T-cell (primary cell): ENCODE results near the gene UBAC2. TPM values are rescaled to one million over a fixed set of nuclear protein-coding genes. Genes with fewer than 3 reads are reported as not detected.

ENCODE experiments used
- ATAC-seq, 4 experiments: fragments of 200-7000 bp in 3 of 4; fragments of 150-1000 bp in 1 of 4; cut with Tn5 transposase; replicated peaks in 1 of 4; 1 replicate in 3 of 4; 2 replicates in 1 of 4; pipeline ENCODE4 v1.10.0; 2021; ENCODE audit warnings: moderate library complexity in 3 of 4, mild to moderate bottlenecking in 2 of 4, moderate number of reproducible peaks in 1 of 4
- CTCF ChIA-PET, 2 donors: fragments of 300-600 bp; sonication (Branson Sonifier 250); formaldehyde crosslinking; loops; one replicate each; lab custom pipeline; 2022; ENCODE audit warnings: antibody characterized with exemption in 2 of 2; lab: Charles Lee
- POLR2A ChIA-PET, 2 donors: fragments of 300-600 bp; sonication (Branson Sonifier 250); formaldehyde crosslinking; loops; one replicate each; lab custom pipeline; 2022; ENCODE audit warnings: antibody characterized with exemption in 2 of 2; lab: Charles Lee
- DNase-seq, 35 experiments: peaks; one replicate each; pipeline versions ENCODE4 v3.0.0 to v3.0.0-alpha.2; 2013 to 2023
- H3K27ac ChIP-seq: one replicate; pipeline ENCODE4 v1.5.1; 2013; ENCODE audit warnings: low read length
- H3K27me3 ChIP-seq, 2 experiments: replicated peaks in 1 of 2; 1 replicate in 1 of 2; 2 replicates in 1 of 2; pipeline versions ENCODE4 v1.6.1 to v1.7.0; 2013; ENCODE audit warnings: low read length in 1 of 2, mixed read lengths in 1 of 2; ENCODE audit not compliant: control insufficient read depth in 2 of 2, insufficient read depth in 2 of 2; ENCODE audit errors: extremely low read depth in 1 of 2
- H3K36me3 ChIP-seq, 2 donors: 1 replicate in 1 of 2; 2 replicates in 1 of 2; pipeline versions ENCODE4 v1.6.1 to v1.7.0; 2013; ENCODE audit warnings: low read length in 1 of 2; ENCODE audit not compliant: control insufficient read depth in 2 of 2, insufficient read depth in 1 of 2; ENCODE audit errors: extremely low read depth in 1 of 2
- H3K4me1 ChIP-seq, 2 experiments: 1 replicate in 1 of 2; 2 replicates in 1 of 2; pipeline versions ENCODE4 v1.6.1 to v1.7.0; 2013; ENCODE audit warnings: low read length in 2 of 2, mixed read lengths in 1 of 2; ENCODE audit not compliant: insufficient read depth in 2 of 2, control insufficient read depth in 1 of 2; ENCODE audit errors: extremely low read depth in 1 of 2
- H3K4me3 ChIP-seq, 2 donors: 1 replicate in 1 of 2; 2 replicates in 1 of 2; pipeline versions ENCODE4 v1.5.1 to v1.7.0; 2013; ENCODE audit warnings: mild to moderate bottlenecking in 2 of 2, low read length in 1 of 2, moderate library complexity in 1 of 2; ENCODE audit not compliant: control insufficient read depth in 1 of 2; ENCODE audit errors: extremely low read depth in 1 of 2
- H3K9me3 ChIP-seq: 2 replicates; pipeline ENCODE4 v1.7.0; 2013
- H3K27ac Mint-ChIP-seq, 2 donors: one replicate each; pipeline ENCODE4 v1.8.0; 2020 to 2021; ENCODE audit warnings: mild to moderate bottlenecking in 2 of 2, mixed read lengths in 2 of 2
- H3K27me3 Mint-ChIP-seq, 2 donors: one replicate each; pipeline ENCODE4 v1.8.0; 2021 to 2022; ENCODE audit warnings: mixed read lengths in 2 of 2
- H3K36me3 Mint-ChIP-seq: one replicate; pipeline ENCODE4 v1.8.0; 2021; ENCODE audit warnings: mixed read lengths
- H3K4me1 Mint-ChIP-seq, 3 donors: one replicate each; pipeline ENCODE4 v1.8.0; 2020 to 2022; ENCODE audit warnings: mixed read lengths in 3 of 3, mild to moderate bottlenecking in 1 of 3
- H3K4me3 Mint-ChIP-seq, 3 donors: one replicate each; pipeline ENCODE4 v1.8.0; 2020 to 2022; ENCODE audit warnings: mild to moderate bottlenecking in 3 of 3, mixed read lengths in 3 of 3, moderate library complexity in 3 of 3
- H3K9me3 Mint-ChIP-seq, 3 donors: one replicate each; pipeline ENCODE4 v1.8.0; 2020 to 2022; ENCODE audit warnings: mixed read lengths in 3 of 3
- WGBS: methylation state at CpG from one replicate; pipeline ENCODE4 v1.1.5; 2013; ENCODE audit warnings: missing lambda C conversion rate; ENCODE audit not compliant: insufficient coverage; 5-methylcytosine and 5-hydroxymethylcytosine counted together
- total RNA-seq, 35 experiments: library from RNA in 6 of 35; stranded (reverse) in 6 of 35; fragments of 120-200 nt in 1 of 35; gene quantifications; one replicate each; pipeline versions ENCODE4 v1.2.1 to v1.2.4 and lab custom pipeline; 2013 to 2026

The UBAC2 gene
- total RNA-seq, 5 donors from 2014 or later (not counting 1 experiment from before 2014, with no cell fraction given), result 83.3 to 99.3 (median 84.9) TPM

GRCh38 chr13:99374169-99374991 is 173.7 kb downstream of the UBAC2 start:
- WGBS, result 98% methylated on average over 6 of the region's 10 CpGs
- H3K36me3 ChIP-seq, result peaks cover 5 to 15% of the 10 kb centered on the region in 2 donors
- Mint-ChIP-seq H3K36me3 (peaks cover 56% of the 10 kb centered on the region), H3K27ac (peak overlapping the region; percentile 98 to 100), H3K9me3 (no peaks in the 10 kb centered on the region), H3K4me3 (peak overlapping the region in 1 of 3 donors; percentile 72), H3K4me1 (peaks cover 84 to 94% (median 93%) of the 10 kb centered on the region in 3 donors), H3K27me3 (no peaks in the 10 kb centered on the region)
- H3K9me3 ChIP-seq, result no peaks in the 10 kb centered on the region
- H3K27ac ChIP-seq, result peak overlapping the region; percentile 88
- DNase-seq (no peak), ATAC-seq (no peak)
- CTCF ChIA-PET, result interaction anchor here (0.5 to 1.7 kb wide), 11 partner anchors 14 to 178 kb away, joined by 3 to 14 read pairs (median 4); no protein-coding TSS in a partner anchor
- H3K4me3 ChIP-seq, result no peak overlapping the region
- H3K27me3 ChIP-seq, result no peaks in the 10 kb centered on the region
- H3K4me1 ChIP-seq, result peaks cover 63 to 72% of the 10 kb centered on the region in 2 experiments
- POLR2A ChIA-PET, result interaction anchor here (0.5 to 2.4 kb wide), 14 partner anchors 7 to 105 kb away, joined by 3 to 18 read pairs (median 4); no protein-coding TSS in a partner anchor

DNA sequence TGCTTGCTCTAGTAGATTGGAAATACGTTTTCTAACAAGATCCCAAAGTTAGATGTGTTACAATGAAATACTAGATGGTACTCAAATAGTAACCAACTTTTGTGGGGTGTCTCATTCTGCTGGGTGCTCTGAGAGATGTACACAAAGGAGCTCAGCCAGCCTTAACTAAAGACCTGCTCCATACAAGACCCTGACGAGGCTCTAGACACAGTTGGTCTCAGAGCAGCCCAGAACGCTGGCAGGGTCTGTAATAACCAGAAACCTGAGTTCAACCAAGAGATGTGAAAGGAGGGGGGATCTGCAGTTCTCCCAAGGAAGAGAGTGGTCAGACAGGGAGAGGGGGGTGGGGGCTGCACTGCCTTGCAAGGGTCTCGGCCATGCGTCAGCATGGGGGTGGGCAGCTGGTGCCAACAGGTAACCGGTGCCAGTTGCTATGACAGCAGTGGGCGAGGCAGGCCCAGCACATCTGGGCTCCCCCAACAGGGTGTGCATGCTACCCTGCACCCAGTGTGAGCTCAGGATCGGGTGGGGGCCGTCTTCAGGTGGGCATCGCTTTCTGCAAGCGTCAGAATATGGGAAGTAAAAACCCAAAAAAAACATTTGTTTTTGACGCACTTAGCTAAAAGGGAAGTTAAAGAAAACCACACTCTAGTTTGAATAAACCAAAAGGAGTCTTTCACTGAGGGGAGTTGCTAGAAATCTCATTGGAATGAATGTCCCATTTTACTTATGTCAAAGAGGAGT is 174.5 kb downstream of the UBAC2 start:
- ATAC-seq (peak; percentile 64 to 92 (median 70)), DNase-seq (peak in 34 of 35 experiments; percentile 50 to 93 (median 84))
- H3K36me3 Mint-ChIP-seq, result peaks cover 58% of the 10 kb centered on the region
- H3K9me3 ChIP-seq, result no peaks in the 10 kb centered on the region
- peak overlapping the region; percentile 49 to 72 (median 51) for H3K4me3 Mint-ChIP-seq
- ChIA-PET POLR2A (interaction anchor here (0.5 to 2.4 kb wide), 22 partner anchors 8 to 329 kb away, joined by 3 to 18 read pairs (median 8); partner anchors contain the start of gene GPR18 (in 1 of the 2)), CTCF (interaction anchor here (0.5 to 1.7 kb wide), 21 partner anchors 7 to 177 kb away, joined by 3 to 15 read pairs (median 4); partner anchors contain the start of gene GPR183 (in 1 of the 2))
- H3K27me3 ChIP-seq, result no peaks in the 10 kb centered on the region
- peaks cover 87 to 94% (median 94%) of the 10 kb centered on the region in 3 donors for H3K4me1 Mint-ChIP-seq
- WGBS, result 56% methylated on average over 7 of the region's 12 CpGs
- H3K4me3 ChIP-seq, result no peak overlapping the region
- peaks cover 68 to 69% of the 10 kb centered on the region in 2 experiments for H3K4me1 ChIP-seq
- H3K27me3 Mint-ChIP-seq, result no peaks in the 10 kb centered on the region
- peak overlapping the region; percentile 98 to 100 for H3K27ac Mint-ChIP-seq
- peak overlapping the region; percentile 88 for H3K27ac ChIP-seq
- H3K36me3 ChIP-seq, result peaks cover 5 to 12% of the 10 kb centered on the region in 2 donors
- no peaks in the 10 kb centered on the region for H3K9me3 Mint-ChIP-seq

DNA sequence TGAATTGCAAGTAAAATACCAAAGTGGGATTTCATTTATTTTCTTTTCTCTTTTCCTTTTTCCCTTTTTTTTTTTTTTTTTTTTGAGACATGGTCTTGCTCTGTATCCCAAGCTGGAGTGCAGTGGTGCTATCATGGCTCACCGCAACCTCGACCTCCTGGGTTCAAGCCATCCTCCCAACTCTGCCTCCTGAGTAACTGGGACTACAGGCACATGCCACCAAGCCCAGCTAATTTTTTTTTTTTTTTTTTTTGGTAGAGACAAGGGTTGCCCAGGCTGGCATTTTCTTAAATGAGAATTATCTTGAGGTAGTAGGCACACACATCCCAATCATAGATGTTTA is 175.1 kb downstream of the UBAC2 start:
- peak overlapping the region in 1 of 2 donors; percentile 11 for H3K4me3 ChIP-seq
- H3K4me3 Mint-ChIP-seq, result peak overlapping the region; percentile 4 to 72 (median 51)

DNA sequence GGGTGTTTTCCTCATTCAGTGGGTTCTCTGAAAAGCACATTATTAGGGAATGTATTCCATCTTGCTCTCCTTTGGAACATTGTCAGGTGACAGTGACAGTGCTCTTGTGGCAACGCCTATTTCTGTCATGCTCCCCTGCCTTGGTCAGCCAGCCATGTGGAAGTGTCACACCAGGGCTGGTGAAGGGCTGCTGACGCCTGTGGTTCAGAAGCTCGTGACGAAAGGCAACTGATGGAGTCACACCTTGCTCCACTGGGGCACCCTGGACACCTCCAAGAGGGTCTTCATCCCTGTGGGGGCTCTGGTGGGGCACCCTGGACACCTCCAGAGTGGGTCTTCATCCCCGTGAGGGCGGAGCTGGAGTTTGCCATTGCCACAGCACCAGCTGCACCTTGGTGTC is 175.5 kb downstream of the UBAC2 start:
- Mint-ChIP-seq H3K27ac (peak overlapping the region; percentile 98 to 100), H3K36me3 (peaks cover 55% of the 10 kb centered on the region), H3K4me1 (peaks cover 87 to 94% (median 94%) of the 10 kb centered on the region in 3 donors), H3K4me3 (peak overlapping the region in 2 of 3 donors; percentile 14 to 72), H3K9me3 (no peaks in the 10 kb centered on the region), H3K27me3 (no peaks in the 10 kb centered on the region)
- DNase-seq (peak in 1 of 35 experiments; percentile 41), ATAC-seq (no peak)
- no peaks in the 10 kb centered on the region for H3K9me3 ChIP-seq
- H3K27me3 ChIP-seq, result no peaks in the 10 kb centered on the region
- POLR2A ChIA-PET, result interaction anchor here (0.5 to 2.4 kb wide), 6 partner anchors 15 to 133 kb away, joined by 3 to 17 read pairs (median 10); no protein-coding TSS in a partner anchor
- H3K4me1 ChIP-seq, result peaks cover 68 to 74% of the 10 kb centered on the region in 2 experiments
- H3K36me3 ChIP-seq, result peaks cover 5 to 12% of the 10 kb centered on the region in 2 donors
- 78% methylated on average over 6 of the region's 6 CpGs for WGBS
- CTCF ChIA-PET, result interaction anchor here (0.6 to 1.7 kb wide), 5 partner anchors 16 to 120 kb away, joined by 3 to 14 read pairs (median 4); no protein-coding TSS in a partner anchor
- H3K27ac ChIP-seq, result peak overlapping the region; percentile 88
- H3K4me3 ChIP-seq, result no peak overlapping the region

More for the DNA sequence above, 175.1 kb downstream of the UBAC2 start:
- DNase-seq (no peak), ATAC-seq (peak in 1 of 4 experiments; percentile 6)
- no CpG with 5 or more reads among the region's 2 CpGs for WGBS
- H3K27ac Mint-ChIP-seq, result peak overlapping the region; percentile 98 to 100
- peak overlapping the region; percentile 88 for H3K27ac ChIP-seq
- peaks cover 87 to 94% (median 94%) of the 10 kb centered on the region in 3 donors for H3K4me1 Mint-ChIP-seq
- no peaks in the 10 kb centered on the region for H3K9me3 Mint-ChIP-seq
- H3K27me3 Mint-ChIP-seq, result no peaks in the 10 kb centered on the region
- H3K27me3 ChIP-seq, result no peaks in the 10 kb centered on the region
- POLR2A ChIA-PET, result interaction anchor here (0.5 to 2.4 kb wide), 16 partner anchors 15 to 133 kb away, joined by 3 to 18 read pairs (median 9); partner anchors contain the start of gene GPR18 (in 1 of the 2)
- H3K9me3 ChIP-seq, result no peaks in the 10 kb centered on the region
- peaks cover 5 to 12% of the 10 kb centered on the region in 2 donors for H3K36me3 ChIP-seq
- H3K4me1 ChIP-seq, result peaks cover 69% of the 10 kb centered on the region in 2 experiments
- CTCF ChIA-PET, result interaction anchor here (0.6 to 1.7 kb wide), 18 partner anchors 8 to 120 kb away, joined by 3 to 15 read pairs (median 4); partner anchors contain the start of gene GPR183 (in 1 of the 2)
- peaks cover 55% of the 10 kb centered on the region for H3K36me3 Mint-ChIP-seq

GRCh38 chr13:99376924-99377323 is 176.3 kb downstream of the UBAC2 start:
- Mint-ChIP-seq H3K4me1 (peaks cover 89 to 96% (median 95%) of the 10 kb centered on the region in 3 donors), H3K36me3 (peaks cover 53% of the 10 kb centered on the region), H3K4me3 (peak overlapping the region in 1 of 3 donors; percentile 72), H3K9me3 (no peaks in the 10 kb centered on the region), H3K27me3 (no peaks in the 10 kb centered on the region), H3K27ac (peak overlapping the region; percentile 98 to 100)
- ATAC-seq (no peak), DNase-seq (no peak)
- peak overlapping the region; percentile 88 for H3K27ac ChIP-seq
- ChIA-PET CTCF (interaction anchor here in 1 of 2 donors (0.9 kb wide), 1 partner anchor 108 kb away, joined by 3 read pairs; no protein-coding TSS in a partner anchor), POLR2A (interaction anchor here (0.6 kb wide), 2 partner anchors 46 to 222 kb away, joined by 3 to 4 read pairs; no protein-coding TSS in a partner anchor)
- no peaks in the 10 kb centered on the region for H3K27me3 ChIP-seq
- peaks cover 69 to 79% of the 10 kb centered on the region in 2 experiments for H3K4me1 ChIP-seq
- peaks cover 5 to 12% of the 10 kb centered on the region in 2 donors for H3K36me3 ChIP-seq
- H3K9me3 ChIP-seq, result no peaks in the 10 kb centered on the region
- H3K4me3 ChIP-seq, result no peak overlapping the region
- WGBS, result 96% methylated on average over 8 of the region's 9 CpGs
